ENCODE measurements around the gene STK16.
"Not testable (repeated sequence)": the region's sequence is repeated elsewhere in the genome, so short reads cannot be mapped to it uniquely, and the experiment has no call there.

The STK16 gene

GRCh38 chr2:219254590-219255201 lies 9.4 kb downstream of the STK16 start:
- Histone ChIP-seq H3K27ac (peak overlapping the region; percentile 50 to 98 (median 84)), H3K4me3 (peak overlapping the region; percentile 50 to 79 (median 67))

GRCh38 chr2:219258942-219259341 lies 13.7 kb downstream of the STK16 start:
- not testable (repeated sequence) for H3K4me3 ChIP-seq, H3K27ac ChIP-seq

- H3K4me3 ChIP-seq, result no peak overlapping the region
- no peak overlapping the region for H3K27ac ChIP-seq
Observed at GRCh38 chr2:219261024-219261855, 16.0 kb downstream of the STK16 start.

- Histone ChIP-seq H3K4me3 (no peak overlapping the region), H3K27ac (no peak overlapping the region)
Observed at GRCh38 chr2:219266232-219266631, 21.0 kb downstream of the STK16 start.

- H3K4me3 ChIP-seq, result no peak overlapping the region
- no peak overlapping the region for H3K27ac ChIP-seq
Observed at GRCh38 chr2:219266886-219267285, 21.6 kb downstream of the STK16 start.

GRCh38 chr2:219268294-219268693 lies 23.0 kb downstream of the STK16 start:
- Histone ChIP-seq H3K27ac (no peak overlapping the region), H3K4me3 (no peak overlapping the region)

GRCh38 chr2:219269362-219270054 lies 24.2 kb downstream of the STK16 start:
- Histone ChIP-seq H3K27ac (no peak overlapping the region), H3K4me3 (no peak overlapping the region)

- Histone ChIP-seq H3K27ac (no peak overlapping the region), H3K4me3 (no peak overlapping the region)
Observed at GRCh38 chr2:219270055-219270372, 24.7 kb downstream of the STK16 start.

- no peak overlapping the region for H3K27ac ChIP-seq
Observed at GRCh38 chr2:219271021-219271420, 25.7 kb downstream of the STK16 start.

GRCh38 chr2:219272356-219272755 lies 27.1 kb downstream of the STK16 start:
- H3K27ac ChIP-seq, result no peak overlapping the region
- H3K4me3 ChIP-seq, result no peak overlapping the region

More at GRCh38 chr2:219271021-219271420, 25.7 kb downstream of the STK16 start:
- H3K4me3 ChIP-seq, result no peak overlapping the region

GRCh38 chr2:219272995-219273394 lies 27.7 kb downstream of the STK16 start:
- peak overlapping the region in 4 of 21 experiments; percentile 86 to 89 (median 88) for H3K27ac ChIP-seq
- H3K4me3 ChIP-seq, result no peak overlapping the region

- Histone ChIP-seq H3K4me3 (no peak overlapping the region), H3K27ac (peak overlapping the region in 20 of 21 experiments; percentile 71 to 93 (median 86))
Observed at GRCh38 chr2:219273937-219274336, 28.7 kb downstream of the STK16 start.

- H3K4me3 ChIP-seq, result no peak overlapping the region
- H3K27ac ChIP-seq, result peak overlapping the region in 20 of 21 experiments; percentile 71 to 93 (median 86)
Observed at GRCh38 chr2:219274361-219274921, 29.2 kb downstream of the STK16 start.

GRCh38 chr2:219277703-219278654 lies 32.7 kb downstream of the STK16 start:
- peak overlapping the region in 20 of 21 experiments; percentile 47 to 100 (median 98) for H3K27ac ChIP-seq
- peak overlapping the region in 2 of 7 experiments; percentile 9 to 16 for H3K4me3 ChIP-seq

- H3K27ac ChIP-seq, result peak overlapping the region in 20 of 21 experiments; percentile 47 to 100 (median 98)
- peak overlapping the region in 6 of 7 experiments; percentile 57 to 90 (median 66) for H3K4me3 ChIP-seq
Observed at GRCh38 chr2:219278655-219279150, 33.4 kb downstream of the STK16 start.

- Histone ChIP-seq H3K27ac (peak within 1 kb of the TSS; percentile 89 to 100 (median 97)), H3K4me3 (peak within 1 kb of the TSS; percentile 57 to 90 (median 64))
Observed at GRCh38 chr2:219279151-219279915, 34.1 kb downstream of the STK16 start, which contains the start of gene DNAJB2. TSS of gene DNAJB2 (plus strand) at chr2:219279366. CDS start at chr2:219279834, 468 bp downstream.

GRCh38 chr2:219279916-219280516 lies 34.7 kb downstream of the STK16 start:
- H3K4me3 ChIP-seq, result peak overlapping the region; percentile 57 to 90 (median 64)

More at GRCh38 chr2:219279916-219280516, 34.7 kb downstream of the STK16 start:
- peak overlapping the region; percentile 89 to 100 (median 97) for H3K27ac ChIP-seq

All from skin epidermis (tissue), 12 donors.